Choroid plexus epithelial cell (primary cell): ENCODE data around the gene CLRN3.

Source experiments
- DNase-seq: peaks from one replicate; pipeline ENCODE4 v3.0.0-alpha.2; 2010; ENCODE audit warnings: low read depth
- H3K4me3 ChIP-seq: 2 replicates; pipeline ENCODE4 v1.5.1; 2011; ENCODE audit warnings: low read depth, mild to moderate bottlenecking, control low read depth, low read length, moderate library complexity
- TF ChIP-seq, protein P1 (sequence below): conservative IDR thresholded peaks from 2 replicates; pipeline ENCODE4 v1.5.1; 2011; ENCODE audit warnings: low read depth, mild to moderate bottlenecking, control low read depth, inconsistent platforms, low read length, moderate library complexity

Gene CLRN3

DNA sequence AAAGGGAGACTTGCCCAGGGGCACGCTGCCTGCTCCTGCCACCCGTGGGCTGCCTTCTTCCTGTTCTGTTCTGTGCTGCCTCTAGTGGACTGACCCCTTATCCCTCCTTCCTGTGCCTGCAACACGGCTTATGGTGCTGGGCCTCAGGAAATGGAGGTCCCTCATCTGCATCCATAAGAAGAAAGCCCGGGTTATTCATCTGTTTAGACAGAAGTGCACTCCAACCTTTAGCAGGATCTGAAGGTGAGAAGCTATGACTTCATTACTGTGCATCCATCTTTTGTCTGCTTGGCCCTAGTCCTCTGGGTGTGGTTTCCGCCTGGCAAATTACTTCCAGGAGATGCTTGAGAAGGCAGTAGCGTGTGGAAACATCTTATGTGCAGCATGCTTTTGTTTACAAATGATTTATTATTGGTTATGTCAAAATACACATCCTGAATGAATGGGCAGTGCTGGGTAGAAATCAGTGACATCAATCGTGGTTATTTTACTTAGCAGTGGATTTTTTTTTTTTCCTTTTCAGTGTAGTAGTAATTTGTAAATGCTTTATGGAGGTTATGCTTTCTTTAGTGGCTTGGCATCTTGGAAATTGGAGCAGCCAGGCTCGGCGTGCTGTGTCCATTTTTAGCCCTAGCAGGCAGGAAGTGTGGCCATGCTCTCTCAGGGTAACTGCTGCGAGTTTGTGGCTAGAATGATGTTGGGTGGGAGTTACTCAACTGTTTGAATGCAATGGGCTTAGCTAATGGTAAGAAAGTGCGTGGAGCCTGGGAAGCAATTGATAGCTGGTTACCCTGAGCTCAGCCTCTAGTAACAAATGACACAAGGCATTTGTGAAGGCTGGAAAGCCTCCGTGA lies 26.9 kb upstream of the CLRN3 start:
- H3K4me3 ChIP-seq = no peak overlapping the region
- TF ChIP-seq, protein P1, sequence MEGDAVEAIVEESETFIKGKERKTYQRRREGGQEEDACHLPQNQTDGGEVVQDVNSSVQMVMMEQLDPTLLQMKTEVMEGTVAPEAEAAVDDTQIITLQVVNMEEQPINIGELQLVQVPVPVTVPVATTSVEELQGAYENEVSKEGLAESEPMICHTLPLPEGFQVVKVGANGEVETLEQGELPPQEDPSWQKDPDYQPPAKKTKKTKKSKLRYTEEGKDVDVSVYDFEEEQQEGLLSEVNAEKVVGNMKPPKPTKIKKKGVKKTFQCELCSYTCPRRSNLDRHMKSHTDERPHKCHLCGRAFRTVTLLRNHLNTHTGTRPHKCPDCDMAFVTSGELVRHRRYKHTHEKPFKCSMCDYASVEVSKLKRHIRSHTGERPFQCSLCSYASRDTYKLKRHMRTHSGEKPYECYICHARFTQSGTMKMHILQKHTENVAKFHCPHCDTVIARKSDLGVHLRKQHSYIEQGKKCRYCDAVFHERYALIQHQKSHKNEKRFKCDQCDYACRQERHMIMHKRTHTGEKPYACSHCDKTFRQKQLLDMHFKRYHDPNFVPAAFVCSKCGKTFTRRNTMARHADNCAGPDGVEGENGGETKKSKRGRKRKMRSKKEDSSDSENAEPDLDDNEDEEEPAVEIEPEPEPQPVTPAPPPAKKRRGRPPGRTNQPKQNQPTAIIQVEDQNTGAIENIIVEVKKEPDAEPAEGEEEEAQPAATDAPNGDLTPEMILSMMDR = peak; percentile 57
- peak; percentile 76 for DNase-seq

DNA sequence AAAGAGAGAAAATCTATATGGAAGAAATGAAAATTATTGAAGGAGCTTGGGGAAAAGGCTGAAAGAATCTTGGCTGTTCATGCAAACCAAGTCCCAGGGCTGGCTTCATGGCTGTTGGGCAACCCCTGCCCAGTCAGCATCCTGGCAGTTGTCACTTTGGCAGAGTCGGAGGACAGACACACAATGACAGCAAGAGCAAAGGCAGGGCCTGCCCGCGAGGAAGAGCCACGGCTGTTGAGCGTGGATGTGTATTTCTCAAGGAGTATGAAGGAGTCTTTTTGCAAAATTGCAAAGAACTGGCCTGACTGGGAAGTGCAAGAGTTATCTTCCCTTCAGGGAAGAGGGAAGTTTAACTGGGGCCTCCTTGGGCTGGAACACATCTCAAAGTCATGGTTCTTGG lies 25.8 kb upstream of the CLRN3 start:
- no peak overlapping the region for H3K4me3 ChIP-seq
- TF ChIP-seq, protein P1 = no peak
- DNase-seq = no peak

- no peak for DNase-seq
- TF ChIP-seq, protein P1 = no peak
- no peak overlapping the region for H3K4me3 ChIP-seq
Measured at GRCh38 chr10:127916826-127917225, 24.1 kb upstream of the CLRN3 start.

- H3K4me3 ChIP-seq = no peak overlapping the region
- TF ChIP-seq, protein P1 = no peak
- no peak for DNase-seq
Measured at GRCh38 chr10:127915324-127915723, 22.6 kb upstream of the CLRN3 start.

- H3K4me3 ChIP-seq = no peak overlapping the region
- TF ChIP-seq, protein P1 = no peak
- DNase-seq = no peak
Measured at GRCh38 chr10:127913368-127913759, 20.6 kb upstream of the CLRN3 start.

- TF ChIP-seq, protein P1 = no peak
- DNase-seq = no peak
- H3K4me3 ChIP-seq = no peak overlapping the region
Measured at GRCh38 chr10:127912607-127913367, 20.0 kb upstream of the CLRN3 start.
